Measurements from ENCODE around the gene KLF13. TPM values are rescaled to one million over a fixed set of nuclear protein-coding genes. Genes with fewer than 3 reads are reported as not detected.

The KLF13 gene
- total and polyA plus RNA-seq, 7 donors: 18.7 to 71.9 (median 25.0) TPM

DNA sequence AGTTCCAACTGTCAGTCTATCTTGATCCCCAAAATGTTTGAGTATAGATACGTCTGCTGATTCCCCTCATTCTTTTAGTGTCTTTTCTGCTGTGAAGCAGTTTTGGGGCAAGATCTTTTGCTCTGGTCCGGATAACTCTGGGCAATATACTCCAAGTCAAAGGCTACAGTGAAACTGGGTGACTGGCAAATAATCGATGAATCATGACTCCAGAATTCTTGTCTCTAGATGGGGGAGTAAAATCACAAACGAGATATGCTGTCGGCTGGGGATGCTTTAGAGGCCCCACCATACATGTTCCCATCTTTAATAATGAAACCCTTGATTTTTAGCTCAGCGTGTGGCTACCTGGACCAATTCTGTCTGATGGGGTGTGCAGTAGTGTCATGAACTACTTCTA lies 76.5 kb downstream of the KLF13 start:
- Histone ChIP-seq H3K36me3 (no peaks in the 10 kb centered on the region), H3K27me3 (no peaks in the 10 kb centered on the region), H3K9me3 (no peaks in the 10 kb centered on the region), H3K27ac (no peak overlapping the region), H3K4me1 (peaks cover 0 to 5% (median 2%) of the 10 kb centered on the region in 4 donors), H3K4me3 (no peak overlapping the region)
- TF ChIP-seq POLR2A (IDR thresholded peaks at IDR 0.05) (no peak), EP300 (IDR thresholded peaks at IDR 0.05) (no peak), POLR2AphosphoS5 (IDR thresholded peaks at IDR 0.05) (no peak)
- TF ChIP-seq, protein P1, sequence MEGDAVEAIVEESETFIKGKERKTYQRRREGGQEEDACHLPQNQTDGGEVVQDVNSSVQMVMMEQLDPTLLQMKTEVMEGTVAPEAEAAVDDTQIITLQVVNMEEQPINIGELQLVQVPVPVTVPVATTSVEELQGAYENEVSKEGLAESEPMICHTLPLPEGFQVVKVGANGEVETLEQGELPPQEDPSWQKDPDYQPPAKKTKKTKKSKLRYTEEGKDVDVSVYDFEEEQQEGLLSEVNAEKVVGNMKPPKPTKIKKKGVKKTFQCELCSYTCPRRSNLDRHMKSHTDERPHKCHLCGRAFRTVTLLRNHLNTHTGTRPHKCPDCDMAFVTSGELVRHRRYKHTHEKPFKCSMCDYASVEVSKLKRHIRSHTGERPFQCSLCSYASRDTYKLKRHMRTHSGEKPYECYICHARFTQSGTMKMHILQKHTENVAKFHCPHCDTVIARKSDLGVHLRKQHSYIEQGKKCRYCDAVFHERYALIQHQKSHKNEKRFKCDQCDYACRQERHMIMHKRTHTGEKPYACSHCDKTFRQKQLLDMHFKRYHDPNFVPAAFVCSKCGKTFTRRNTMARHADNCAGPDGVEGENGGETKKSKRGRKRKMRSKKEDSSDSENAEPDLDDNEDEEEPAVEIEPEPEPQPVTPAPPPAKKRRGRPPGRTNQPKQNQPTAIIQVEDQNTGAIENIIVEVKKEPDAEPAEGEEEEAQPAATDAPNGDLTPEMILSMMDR (IDR thresholded peaks at IDR 0.05): no peak
- no peak for DNase-seq
- intact Hi-C loops (cut with DNase I): no loop called here
- WGBS, 2 donors: 93 to 94% methylated on average over 6 of the region's 6 CpGs

DNA sequence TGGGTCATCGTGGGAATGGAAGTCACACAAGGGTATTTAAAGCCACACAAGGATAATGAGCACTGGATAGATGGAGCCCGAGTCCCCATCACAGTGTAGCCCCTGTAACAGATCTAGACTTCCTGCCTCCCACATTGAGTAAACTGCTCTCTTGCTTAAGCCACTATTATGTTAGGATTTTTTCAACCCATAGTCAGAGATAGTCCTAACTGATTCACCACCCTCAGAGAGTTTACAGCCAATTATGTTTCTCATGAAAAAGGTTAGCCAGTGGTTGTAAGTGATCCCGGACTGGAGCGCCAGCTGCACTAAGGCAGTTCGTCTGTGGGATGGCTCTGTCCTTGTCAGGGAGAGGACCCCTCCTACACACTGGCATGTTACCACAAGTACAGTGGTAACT lies 77.0 kb downstream of the KLF13 start:
- Histone ChIP-seq H3K27me3 (no peaks in the 10 kb centered on the region), H3K27ac (no peak overlapping the region), H3K4me3 (no peak overlapping the region), H3K4me1 (peaks cover 0 to under 1% (median 0%) of the 10 kb centered on the region in 4 donors), H3K36me3 (no peaks in the 10 kb centered on the region), H3K9me3 (peaks cover 0 to under 1% (median 0%) of the 10 kb centered on the region in 4 donors)
- WGBS, 2 donors: 95 to 96% methylated on average over 5 of the region's 5 CpGs
- DNase-seq: no peak
- intact Hi-C loops (cut with DNase I): no loop called here
- TF ChIP-seq POLR2A (IDR thresholded peaks at IDR 0.05) (no peak), POLR2AphosphoS5 (IDR thresholded peaks at IDR 0.05) (no peak), EP300 (IDR thresholded peaks at IDR 0.05) (no peak)
- TF ChIP-seq, protein P1 (IDR thresholded peaks at IDR 0.05): no peak

DNA sequence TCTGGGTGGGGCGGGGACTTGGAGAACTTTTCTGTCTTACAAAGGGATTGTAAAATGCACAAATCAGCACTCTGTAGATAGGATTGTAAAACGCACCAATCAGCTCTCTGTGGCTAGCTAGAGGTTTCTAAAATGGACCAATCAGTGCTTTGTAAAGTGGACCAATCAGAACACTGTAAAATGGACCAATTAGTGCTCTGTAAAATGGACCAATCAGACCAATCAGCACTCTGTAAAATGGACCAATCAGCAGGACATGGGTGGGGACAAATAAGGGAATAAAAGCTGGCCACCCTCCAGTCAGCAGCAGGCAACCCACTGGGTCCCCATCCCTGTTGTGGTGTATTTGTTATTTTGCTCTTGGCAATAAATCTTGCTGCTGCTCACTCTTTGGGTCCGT lies 77.7 kb downstream of the KLF13 start:
- Histone ChIP-seq H3K9me3 (peaks cover 0 to 6% (median 0%) of the 10 kb centered on the region in 4 donors), H3K4me1 (no peaks in the 10 kb centered on the region), H3K4me3 (no peak overlapping the region), H3K27ac (no peak overlapping the region), H3K27me3 (no peaks in the 10 kb centered on the region), H3K36me3 (no peaks in the 10 kb centered on the region)
- TF ChIP-seq POLR2AphosphoS5 (IDR thresholded peaks at IDR 0.05): no peak
- DNase-seq: no peak
- intact Hi-C loops (cut with DNase I): no loop called here
- 92 to 93% methylated on average over 3 of the region's 3 CpGs for WGBS, 2 donors

DNA sequence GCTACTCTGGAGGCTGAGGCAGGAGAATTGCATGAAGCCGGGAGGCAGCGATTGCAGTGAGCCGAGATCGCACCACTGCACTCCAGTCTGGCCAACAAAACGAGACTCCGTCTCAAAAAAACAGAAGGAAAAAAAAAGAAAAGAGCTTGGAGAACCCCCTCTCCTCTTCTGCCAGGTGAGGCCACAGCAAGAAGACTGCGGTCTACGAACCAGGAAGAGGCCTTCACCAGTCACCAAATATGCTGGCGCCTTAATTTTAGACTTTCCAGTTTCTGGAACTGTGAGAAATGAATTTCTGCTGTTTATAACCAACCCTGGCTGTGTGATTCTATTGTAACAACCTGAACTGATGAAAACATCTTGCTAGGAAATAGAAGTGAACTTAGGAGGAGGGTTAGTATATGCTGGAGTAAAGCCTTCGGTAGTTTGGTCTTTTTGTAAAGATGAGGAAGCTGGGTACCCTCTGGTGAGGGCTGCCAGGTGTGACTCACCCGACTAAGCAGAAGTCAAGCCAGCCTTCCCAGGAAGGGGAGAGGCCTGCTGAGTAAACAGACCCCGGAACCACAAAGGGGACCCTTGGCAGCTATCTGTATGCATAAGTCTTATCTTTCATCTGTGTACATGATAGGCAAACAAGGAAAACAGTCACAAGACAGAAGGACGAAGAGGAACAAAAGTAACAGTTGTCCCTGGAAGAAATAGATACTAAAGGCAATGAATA lies 78.7 kb downstream of the KLF13 start:
- H3K4me1 ChIP-seq: no peaks in the 10 kb centered on the region
- H3K27ac ChIP-seq: no peak overlapping the region
- intact Hi-C loops (cut with DNase I): no loop called here
- WGBS, 2 donors: 64 to 66% methylated on average over 13 of the region's 13 CpGs
- DNase-seq: no peak
- H3K27me3 ChIP-seq: no peaks in the 10 kb centered on the region
- no peak overlapping the region for H3K4me3 ChIP-seq
- peaks cover 0 to 6% (median 0%) of the 10 kb centered on the region in 4 donors for H3K9me3 ChIP-seq
- no peak for TF ChIP-seq POLR2A (IDR thresholded peaks at IDR 0.05)
- TF ChIP-seq POLR2AphosphoS5 (IDR thresholded peaks at IDR 0.05): no peak
- TF ChIP-seq EP300 (IDR thresholded peaks at IDR 0.05): no peak
- TF ChIP-seq, protein P1 (IDR thresholded peaks at IDR 0.05): no peak
- H3K36me3 ChIP-seq: no peaks in the 10 kb centered on the region

DNA sequence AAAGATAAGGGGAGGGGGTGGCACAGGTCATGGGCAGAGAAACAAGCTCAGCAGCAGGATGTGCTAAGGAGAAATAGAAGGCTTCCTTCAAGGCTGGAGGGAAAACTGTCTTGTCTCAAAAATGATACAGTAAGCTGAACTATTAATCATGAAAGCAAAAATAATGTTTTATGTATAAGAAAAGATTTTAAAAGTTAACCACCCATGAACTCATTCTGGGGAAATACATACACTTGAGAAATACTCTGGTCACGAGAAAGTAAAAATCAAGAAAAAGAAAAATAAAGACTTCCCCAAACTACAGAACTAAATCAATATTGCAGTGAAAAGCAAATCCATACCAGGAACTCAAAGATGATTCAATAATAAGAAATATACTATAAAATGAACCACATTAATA lies 80.7 kb downstream of the KLF13 start:
- no peak for TF ChIP-seq POLR2AphosphoS5 (IDR thresholded peaks at IDR 0.05)
- no peak for TF ChIP-seq POLR2A (IDR thresholded peaks at IDR 0.05)
- TF ChIP-seq, protein P1 (IDR thresholded peaks at IDR 0.05): no peak
- TF ChIP-seq EP300 (IDR thresholded peaks at IDR 0.05): no peak
- no peaks in the 10 kb centered on the region for H3K4me1 ChIP-seq
- no peaks in the 10 kb centered on the region for H3K27me3 ChIP-seq
- no peaks in the 10 kb centered on the region for H3K36me3 ChIP-seq
- no peak overlapping the region for H3K27ac ChIP-seq
- H3K9me3 ChIP-seq: peaks cover 0 to 6% (median 0%) of the 10 kb centered on the region in 4 donors
- intact Hi-C loops (cut with DNase I): no loop called here
- WGBS, 2 donors: 89 to 94% methylated on average over 1 of the region's 1 CpG
- no peak overlapping the region for H3K4me3 ChIP-seq
- no peak for DNase-seq

All from sigmoid colon (tissue), 7 donors.